OCI-LY1 (cell line): Measurements from ENCODE around the gene TPSB2.

ENCODE experiments used
- H2AFZ ChIP-seq: fragments of 200-600 bp; sonication (generic), shearing (Covaris generic); 2 replicates; pipeline ENCODE4 v1.6.0; 2014; ENCODE audit warnings: antibody characterized with exemption, mild to moderate bottlenecking, low read length
- H3F3A ChIP-seq: fragments of 200-600 bp; sonication (generic), shearing (Covaris generic); 2 replicates; pipeline ENCODE4 v1.6.0; 2014; ENCODE audit warnings: mild to moderate bottlenecking, antibody characterized with exemption, low read length, moderate library complexity; ENCODE audit not compliant: insufficient read depth
- H3K27ac ChIP-seq: fragments of 200-600 bp; sonication (generic); 2 replicates; pipeline ENCODE4 v1.5.1; 2014; ENCODE audit warnings: low read length, mixed run types, mild to moderate bottlenecking, low read depth; ENCODE audit not compliant: poor library complexity, severe bottlenecking
- H3K27me3 ChIP-seq: fragments of 200-600 bp; sonication (generic); 2 replicates; pipeline ENCODE4 v1.6.0; 2014; ENCODE audit warnings: antibody characterized with exemption, mild to moderate bottlenecking, low read length, moderate library complexity; ENCODE audit not compliant: insufficient read depth
- H3K36me3 ChIP-seq: fragments of 200-600 bp; sonication (generic); 2 replicates; pipeline ENCODE4 v1.6.1; 2014; ENCODE audit warnings: mild to moderate bottlenecking, antibody characterized with exemption, low read length, moderate library complexity, mixed read lengths; ENCODE audit not compliant: insufficient read depth
- H3K4me1 ChIP-seq: fragments of 200-600 bp; sonication (generic); 2 replicates; pipeline ENCODE4 v1.5.1; 2014; ENCODE audit warnings: mild to moderate bottlenecking, low read length, moderate library complexity; ENCODE audit not compliant: insufficient read depth, severe bottlenecking
- H3K4me2 ChIP-seq: fragments of 200-600 bp; sonication (generic), shearing (Covaris generic); 2 replicates; pipeline ENCODE4 v1.6.1; 2014; ENCODE audit warnings: low read length
- H3K4me3 ChIP-seq: fragments of 200-600 bp; sonication (generic); 2 replicates; pipeline ENCODE4 v1.5.1; 2014; ENCODE audit warnings: low read length, low read depth, mild to moderate bottlenecking, mixed read lengths; ENCODE audit not compliant: poor library complexity, severe bottlenecking
- H3K79me2 ChIP-seq: fragments of 200-600 bp; shearing (Covaris generic); 2 replicates; pipeline ENCODE4 v1.6.1; 2016; ENCODE audit warnings: mixed run types, low read length, mixed read lengths; ENCODE audit not compliant: insufficient read depth
- H3K9ac ChIP-seq: fragments of 200-600 bp; sonication (generic), shearing (Covaris generic); 2 replicates; pipeline ENCODE4 v1.6.1; 2014; ENCODE audit warnings: mild to moderate bottlenecking, low read length, mixed read lengths
- H3K9me2 ChIP-seq: fragments of 200-600 bp; sonication (generic), shearing (Covaris generic); 2 replicates; pipeline ENCODE4 v1.6.1; 2014; ENCODE audit warnings: low read depth, mild to moderate bottlenecking, low read length, mixed read lengths
- H3K9me3 ChIP-seq: fragments of 200-600 bp; shearing (Covaris generic); 2 replicates; pipeline ENCODE4 v1.6.1; 2014; ENCODE audit warnings: low read length, mixed read lengths
- H4K20me1 ChIP-seq: fragments of 200-600 bp; sonication (generic), shearing (Covaris generic); 2 replicates; pipeline ENCODE4 v1.6.0; 2016; ENCODE audit warnings: mild to moderate bottlenecking, low read length; ENCODE audit not compliant: insufficient read depth
- CTCF ChIP-seq: fragments of 200-600 bp; sonication (generic), shearing (Covaris generic); IDR thresholded peaks from 2 replicates; pipeline ENCODE4 v1.5.1; 2017; ENCODE audit warnings: mild to moderate bottlenecking, antibody characterized with exemption, low read length, moderate library complexity, mixed read lengths
- EZH2 ChIP-seq: fragments of 200-600 bp; sonication (generic), shearing (Covaris generic); IDR thresholded peaks from 2 replicates; pipeline ENCODE4 v1.8.0; 2017; ENCODE audit warnings: borderline replicate concordance, mixed run types, mild to moderate bottlenecking, antibody characterized with exemption, low read length, moderate library complexity, mixed read lengths

Gene TPSB2

GRCh38 chr16:1181404-1182315 is 48.3 kb downstream of the TPSB2 start:
- Histone ChIP-seq H3K36me3 (no peaks in the 10 kb centered on the region), H3F3A (no peaks in the 10 kb centered on the region), H3K9me3 (no peaks in the 10 kb centered on the region), H3K4me3 (no peak overlapping the region), H3K27ac (no peak overlapping the region), H3K9me2 (no peaks in the 10 kb centered on the region), H3K27me3 (no peaks in the 10 kb centered on the region), H3K4me2 (no peak overlapping the region), H3K4me1 (no peaks in the 10 kb centered on the region), H4K20me1 (no peaks in the 10 kb centered on the region), H3K79me2 (no peaks in the 10 kb centered on the region), H2AFZ (no peak overlapping the region), H3K9ac (no peak overlapping the region)
- TF ChIP-seq CTCF (no peak), EZH2 (no peak)

- Histone ChIP-seq H3K4me1 (no peaks in the 10 kb centered on the region), H3K27ac (no peak overlapping the region), H4K20me1 (no peaks in the 10 kb centered on the region), H3K27me3 (no peaks in the 10 kb centered on the region), H2AFZ (no peak overlapping the region), H3K9ac (no peak overlapping the region), H3K9me3 (no peaks in the 10 kb centered on the region), H3K4me3 (no peak overlapping the region), H3K36me3 (no peaks in the 10 kb centered on the region), H3K79me2 (no peaks in the 10 kb centered on the region), H3F3A (no peaks in the 10 kb centered on the region), H3K4me2 (no peak overlapping the region), H3K9me2 (no peaks in the 10 kb centered on the region)
- TF ChIP-seq CTCF (no peak), EZH2 (no peak)
Observed at GRCh38 chr16:1180549-1181403, 49.2 kb downstream of the TPSB2 start.
